GM12878 (cell line): ENCODE results near the gene RBM19. TPM values are rescaled to one million over a fixed set of nuclear protein-coding genes. Genes with fewer than 3 reads are reported as not detected.

Experiments
- ATAC-seq: fragments of 200-7000 bp; cut with Tn5 transposase; 3 replicates; pipeline ENCODE4 v1.9.1; 2020; ENCODE audit warnings: mild to moderate bottlenecking, moderate library complexity
- BruUV-seq: library from RNA; stranded (reverse); fragments of 400-500 nt; replicated peaks from 2 replicates; lab custom pipeline; 2021; lab: Mats Ljungman, UMichigan
- CTCF ChIA-PET: fragments of 300-600 bp; sonication (Branson Sonifier 250); formaldehyde crosslinking; extraction: SDS; loops from one replicate; lab custom pipeline; 2021; ENCODE audit warnings: inconsistent platforms; lab: Yijun Ruan, JAX
- POLR2A ChIA-PET: fragments of 350-600 bp; formaldehyde crosslinking; extraction: SDS; loops from one replicate; lab custom pipeline; 2021; ENCODE audit warnings: inconsistent platforms; lab: Charles Lee
- RAD21 ChIA-PET: fragments of 300-600 bp; sonication (Branson Sonifier 250); formaldehyde crosslinking; loops from one replicate; lab custom pipeline; 2023; ENCODE audit warnings: antibody characterized with exemption; ENCODE audit not compliant: unreplicated experiment; lab: Charles Lee
- SMC1A ChIA-PET: fragments of 300-600 bp; sonication (Branson Sonifier 250); formaldehyde crosslinking; loops from one replicate; lab custom pipeline; 2023; ENCODE audit not compliant: unreplicated experiment, uncharacterized antibody; lab: Charles Lee
- DNase-seq: peaks from one replicate; pipeline ENCODE4 v3.0.0-alpha.2; 2011; ENCODE audit warnings: low read depth, low spot score
- FAIRE-seq: peaks from 3 replicates; lab custom pipeline; 2011; peaks lifted over from hg19 to GRCh38; lab: Jason Lieb, UNC
- H2AFZ ChIP-seq: 2 replicates; pipeline ENCODE4 v1.6.0; 2011; ENCODE audit warnings: low read depth, low read length, control low read depth; ENCODE audit not compliant: control insufficient read depth
- H3K27ac ChIP-seq: 2 replicates; pipeline ENCODE4 v1.5.1; 2011; ENCODE audit warnings: control low read depth; ENCODE audit not compliant: control insufficient read depth, insufficient read depth
- H3K27me3 ChIP-seq, 2 experiments: replicated peaks in 1 of 2; 2 replicates each; pipeline versions ENCODE4 v1.6.0 to v1.6.1; 2011; ENCODE audit warnings: low read length in 1 of 2; ENCODE audit not compliant: control insufficient read depth in 2 of 2, insufficient read depth in 2 of 2
- H3K36me3 ChIP-seq, 2 experiments: 2 replicates each; pipeline ENCODE4 v1.5.1; 2011; ENCODE audit warnings: low read length in 1 of 2; ENCODE audit not compliant: control insufficient read depth in 2 of 2, insufficient read depth in 2 of 2
- H3K4me1 ChIP-seq: 2 replicates; pipeline ENCODE4 v1.6.1; 2011; ENCODE audit warnings: mild to moderate bottlenecking, low read length, moderate library complexity, mixed read lengths; ENCODE audit not compliant: control insufficient read depth, insufficient read depth
- H3K4me2 ChIP-seq: 2 replicates; pipeline ENCODE4 v1.6.0; 2011; ENCODE audit warnings: control low read depth; ENCODE audit not compliant: control insufficient read depth, insufficient read depth
- H3K4me3 ChIP-seq: fragments of 200-600 bp; sonication (generic); 2 replicates; pipeline ENCODE4 v1.5.1; 2016
- H3K79me2 ChIP-seq: 2 replicates; pipeline ENCODE4 v1.6.0; 2011; ENCODE audit warnings: low read length; ENCODE audit not compliant: control insufficient read depth, insufficient read depth
- H3K9ac ChIP-seq: 2 replicates; pipeline ENCODE4 v1.8.0; 2011; ENCODE audit warnings: low read length, control low read depth, mixed read lengths; ENCODE audit not compliant: control insufficient read depth, insufficient read depth
- H3K9me3 ChIP-seq: replicated peaks from 3 replicates; pipeline ENCODE4 v1.5.1; 2011; ENCODE audit warnings: mild to moderate bottlenecking, low read length; ENCODE audit not compliant: control insufficient read depth, insufficient read depth
- H4K20me1 ChIP-seq: 2 replicates; pipeline ENCODE4 v1.6.0; 2011; ENCODE audit not compliant: control insufficient read depth, insufficient read depth
- CREM ChIP-seq: IDR thresholded peaks from 2 replicates; pipeline ENCODE4 v1.6.1; 2014; ENCODE audit warnings: antibody characterized with exemption, low read depth
- DPF2 ChIP-seq: fragments of 450-650 bp; IDR thresholded peaks from 2 replicates; pipeline ENCODE4 v1.6.1; 2017; ENCODE audit warnings: mild to moderate bottlenecking
- KLF5 ChIP-seq: fragments of 450-650 bp; IDR thresholded peaks from 2 replicates; pipeline ENCODE4 v1.6.1; 2014; ENCODE audit warnings: mild to moderate bottlenecking; ENCODE audit not compliant: partially characterized antibody
- NR2C2 ChIP-seq: IDR thresholded peaks from 2 replicates; pipeline ENCODE4 v1.6.1; 2011; ENCODE audit warnings: borderline replicate concordance, low read depth; ENCODE audit not compliant: control insufficient read depth, insufficient read length
- POU2F2 ChIP-seq: IDR thresholded peaks from 3 replicates; pipeline ENCODE4 v1.6.1; 2011; ENCODE audit warnings: low read depth, mild to moderate bottlenecking, low read length, borderline replicate concordance
- RAD51 ChIP-seq: fragments of 450-650 bp; IDR thresholded peaks from 2 replicates; pipeline ENCODE4 v1.6.1; 2016; ENCODE audit warnings: moderate library complexity, mild to moderate bottlenecking, inconsistent platforms
- SMC3 ChIP-seq: IDR thresholded peaks from 2 replicates; pipeline ENCODE4 v1.6.1; 2011; ENCODE audit warnings: low read length, improper control_type of control experiment, borderline replicate concordance
- TAF1 ChIP-seq: IDR thresholded peaks from 2 replicates; pipeline ENCODE4 v1.6.1; 2011; ENCODE audit warnings: mild to moderate bottlenecking, low read depth, low read length, borderline replicate concordance
- WGBS: methylation state at CpG from one replicate; pipeline ENCODE4 v1.1.6; 2016; ENCODE audit warnings: low lambda C conversion rate; ENCODE audit not compliant: insufficient replicate concordance, insufficient coverage; ENCODE audit errors: missing lambda C conversion rate; 5-methylcytosine and 5-hydroxymethylcytosine counted together
- in situ Hi-C: fragments of 300-500 bp; cut with MboI; formaldehyde crosslinking; loops from 9 replicates; pipeline ENCODE4 v1.14.3; 2018; ENCODE audit warnings: mixed read lengths
- intact Hi-C: fragments of 100-400 bp; cut with micrococcal nuclease; formaldehyde crosslinking; loops from one replicate; pipeline ENCODE4 v1.14.2; 2022; ENCODE audit not compliant: unreplicated experiment
- polyA plus RNA-seq, 11 experiments: library from polyadenylated mRNA; depleted of rRNA in 4 of 11; unstranded in 6 of 11; stranded (reverse) in 5 of 11; fragments of >200 nt; fragmentation: Nextera tagmentation in 4 of 11; fragmentation: Illumina TruSeq in 1 of 11; extraction: Ambion mirVana in 4 of 11; extraction: Trizol in 1 of 11; gene quantifications; 1 replicate in 1 of 11; 2 replicates in 10 of 11; pipeline versions ENCODE4 v1.2.1 to v1.2.3, GENCODE V29; 2011 to 2016; ENCODE audit warnings: inconsistent platforms in 2 of 11, missing spikeins in 2 of 11, low read depth in 1 of 11
- total RNA-seq, 4 experiments: library from RNA; depleted of rRNA in 3 of 4; stranded (reverse); fragments of >200 nt in 3 of 4; fragmentation: Illumina TruSeq in 1 of 4; extraction: Trizol in 1 of 4; gene quantifications; 2 replicates each; pipeline versions ENCODE4 v1.2.1 to v1.2.3, GENCODE V29; 2013 to 2021
- TF ChIP-seq, protein P1 (sequence below): IDR thresholded peaks from 2 replicates; pipeline ENCODE4 v1.6.1; 2011; ENCODE audit warnings: borderline replicate concordance, low read depth, mild to moderate bottlenecking, moderate library complexity, low read length; ENCODE audit not compliant: insufficient read depth, poor library complexity, severe bottlenecking
- TF ChIP-seq, protein P2 (sequence below), 3 experiments: IDR thresholded peaks in 2 of 3; conservative IDR thresholded peaks in 1 of 3; 2 replicates each; pipeline ENCODE4 v1.5.1; 2011; ENCODE audit warnings: low read depth in 3 of 3, low read length in 3 of 3, mild to moderate bottlenecking in 3 of 3, control low read depth in 2 of 3, moderate library complexity in 2 of 3, inconsistent platforms in 1 of 3, mixed read lengths in 1 of 3; ENCODE audit not compliant: control insufficient read depth in 2 of 3, insufficient read depth in 1 of 3; ENCODE audit errors: extremely low read depth in 1 of 3
- TF ChIP-seq, protein P3 (sequence below): IDR thresholded peaks from 2 replicates; pipeline ENCODE4 v1.6.1; 2011; ENCODE audit warnings: borderline replicate concordance, low read depth, mild to moderate bottlenecking, moderate library complexity, mixed read lengths, low read length; ENCODE audit not compliant: insufficient read depth; ENCODE audit errors: extremely low read length

RBM19 gene
- total and polyA plus RNA-seq, 10 of the 15 experiments (the other 5 are each of a cell fraction or from before 2014, with no cell fraction given), result 4.2 to 42.9 (median 28.4) TPM

DNA sequence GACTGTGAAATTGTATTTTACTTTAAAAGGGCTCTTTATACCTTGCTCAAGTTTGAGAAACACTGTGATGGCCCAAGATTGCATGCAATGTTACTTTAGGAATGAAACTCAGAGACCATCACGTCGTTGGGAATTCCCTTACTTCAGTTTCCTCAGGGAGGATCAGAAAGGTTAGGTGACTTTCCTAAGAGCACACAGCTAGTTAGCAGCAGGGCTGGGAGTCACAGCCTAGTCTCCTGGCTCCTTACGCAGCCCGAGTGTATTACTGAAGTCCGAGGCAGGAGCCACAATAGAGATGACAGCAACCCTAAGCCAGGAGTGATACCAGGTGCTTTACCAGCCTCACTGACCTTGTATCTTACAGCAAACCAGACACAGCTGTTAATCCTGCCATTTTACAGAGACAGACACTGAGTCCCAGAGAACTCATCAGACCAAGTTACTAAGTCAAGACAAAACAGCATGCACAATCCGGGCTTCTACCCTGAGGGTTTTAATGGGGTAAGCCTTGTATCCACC, 67.0 kb downstream of the RBM19 start:
- peak; percentile 49 for FAIRE-seq
- Histone ChIP-seq H3K4me3 (no peak overlapping the region), H3K27me3 (no peaks in the 10 kb centered on the region), H4K20me1 (no peaks in the 10 kb centered on the region)
- POLR2A ChIA-PET, result no interaction called here
- intact Hi-C loops, result no loop called here
- TF ChIP-seq NR2C2, result no peak
- TF ChIP-seq SMC3, result no peak
- TF ChIP-seq, protein P1, sequence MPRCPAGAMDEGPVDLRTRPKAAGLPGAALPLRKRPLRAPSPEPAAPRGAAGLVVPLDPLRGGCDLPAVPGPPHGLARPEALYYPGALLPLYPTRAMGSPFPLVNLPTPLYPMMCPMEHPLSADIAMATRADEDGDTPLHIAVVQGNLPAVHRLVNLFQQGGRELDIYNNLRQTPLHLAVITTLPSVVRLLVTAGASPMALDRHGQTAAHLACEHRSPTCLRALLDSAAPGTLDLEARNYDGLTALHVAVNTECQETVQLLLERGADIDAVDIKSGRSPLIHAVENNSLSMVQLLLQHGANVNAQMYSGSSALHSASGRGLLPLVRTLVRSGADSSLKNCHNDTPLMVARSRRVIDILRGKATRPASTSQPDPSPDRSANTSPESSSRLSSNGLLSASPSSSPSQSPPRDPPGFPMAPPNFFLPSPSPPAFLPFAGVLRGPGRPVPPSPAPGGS, result no peak
- no peak for TF ChIP-seq POU2F2
- no peak for TF ChIP-seq TAF1
- TF ChIP-seq, all 136 proteins: peak for 0
- ATAC-seq (no peak), DNase-seq (no peak)
- SMC1A ChIA-PET, result no interaction called here
- H3K9me3 ChIP-seq, result no peaks in the 10 kb centered on the region
- H3K79me2 ChIP-seq, result no peaks in the 10 kb centered on the region
- no peak overlapping the region for H2AFZ ChIP-seq
- CTCF ChIA-PET, result interaction anchor here (1.4 kb wide), 1 partner anchor 10 kb away, joined by 4 read pairs; no protein-coding TSS in a partner anchor
- H3K9ac ChIP-seq, result no peak overlapping the region
- no peaks in the 10 kb centered on the region for H3K4me1 ChIP-seq
- WGBS, result 98% methylated on average over 6 of the region's 6 CpGs
- RAD21 ChIA-PET, result interaction anchor here (0.6 kb wide), 1 partner anchor 219 kb away, joined by 3 read pairs; no protein-coding TSS in a partner anchor
- peaks cover 0 to 2% of the 10 kb centered on the region in 2 experiments for H3K36me3 ChIP-seq
- BruUV-seq, result no TSS peak
- no peak overlapping the region for H3K4me2 ChIP-seq
- no peak overlapping the region for H3K27ac ChIP-seq
- in situ Hi-C loops, result no loop called here

DNA sequence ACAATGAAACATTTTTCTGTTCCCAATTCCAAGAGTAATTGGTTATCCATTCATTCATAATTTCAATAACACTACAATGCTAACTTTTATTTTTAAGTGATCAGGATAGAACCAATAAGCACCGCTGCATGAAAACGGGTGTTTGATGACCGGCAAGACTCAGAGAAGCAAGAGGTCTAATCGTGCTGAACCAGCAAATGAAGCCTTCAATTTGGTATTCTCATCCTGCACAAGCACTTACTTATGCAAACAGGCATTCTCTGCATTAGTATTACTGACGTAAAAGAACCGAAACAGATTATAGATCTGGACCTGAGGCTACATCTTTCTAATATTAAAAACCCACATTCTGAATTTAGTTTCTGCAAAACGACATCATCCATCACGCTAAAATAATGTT, 67.7 kb downstream of the RBM19 start:
- Histone ChIP-seq H3K9me3 (no peaks in the 10 kb centered on the region), H3K27ac (no peak overlapping the region), H3K4me2 (no peak overlapping the region), H3K4me3 (no peak overlapping the region), H3K79me2 (no peaks in the 10 kb centered on the region), H3K4me1 (no peaks in the 10 kb centered on the region), H3K9ac (no peak overlapping the region), H4K20me1 (no peaks in the 10 kb centered on the region), H3K36me3 (no peaks in the 10 kb centered on the region; a peak in 4 of 4 replicates), H3K27me3 (no peaks in the 10 kb centered on the region), H2AFZ (no peak overlapping the region)
- in situ Hi-C loops (no loop called here), intact Hi-C loops (no loop called here)
- ChIA-PET CTCF (no interaction called here), RAD21 (interaction anchor here (0.6 kb wide), 1 partner anchor 219 kb away, joined by 3 read pairs; no protein-coding TSS in a partner anchor), POLR2A (no interaction called here), SMC1A (no interaction called here)
- FAIRE-seq, result no peak
- no peak for ATAC-seq
- WGBS, result 97% methylated on average over 8 of the region's 8 CpGs
- no peak for DNase-seq
- no TSS peak for BruUV-seq
- TF ChIP-seq RAD51 (no peak), KLF5 (no peak), DPF2 (no peak), CREM (no peak)
- TF ChIP-seq, protein P2, sequence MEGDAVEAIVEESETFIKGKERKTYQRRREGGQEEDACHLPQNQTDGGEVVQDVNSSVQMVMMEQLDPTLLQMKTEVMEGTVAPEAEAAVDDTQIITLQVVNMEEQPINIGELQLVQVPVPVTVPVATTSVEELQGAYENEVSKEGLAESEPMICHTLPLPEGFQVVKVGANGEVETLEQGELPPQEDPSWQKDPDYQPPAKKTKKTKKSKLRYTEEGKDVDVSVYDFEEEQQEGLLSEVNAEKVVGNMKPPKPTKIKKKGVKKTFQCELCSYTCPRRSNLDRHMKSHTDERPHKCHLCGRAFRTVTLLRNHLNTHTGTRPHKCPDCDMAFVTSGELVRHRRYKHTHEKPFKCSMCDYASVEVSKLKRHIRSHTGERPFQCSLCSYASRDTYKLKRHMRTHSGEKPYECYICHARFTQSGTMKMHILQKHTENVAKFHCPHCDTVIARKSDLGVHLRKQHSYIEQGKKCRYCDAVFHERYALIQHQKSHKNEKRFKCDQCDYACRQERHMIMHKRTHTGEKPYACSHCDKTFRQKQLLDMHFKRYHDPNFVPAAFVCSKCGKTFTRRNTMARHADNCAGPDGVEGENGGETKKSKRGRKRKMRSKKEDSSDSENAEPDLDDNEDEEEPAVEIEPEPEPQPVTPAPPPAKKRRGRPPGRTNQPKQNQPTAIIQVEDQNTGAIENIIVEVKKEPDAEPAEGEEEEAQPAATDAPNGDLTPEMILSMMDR (IDR thresholded peaks at IDR 0.05 in 2 of 3, conservative IDR thresholded peaks at IDR 0.05 in 1 of 3; ENCODE audit: control insufficient read depth in 2 of 3, extremely low read depth in 1 of 3, insufficient read depth in 1 of 3, low read depth in 3 of 3, low read length in 3 of 3), result no peak
- TF ChIP-seq, protein P3, sequence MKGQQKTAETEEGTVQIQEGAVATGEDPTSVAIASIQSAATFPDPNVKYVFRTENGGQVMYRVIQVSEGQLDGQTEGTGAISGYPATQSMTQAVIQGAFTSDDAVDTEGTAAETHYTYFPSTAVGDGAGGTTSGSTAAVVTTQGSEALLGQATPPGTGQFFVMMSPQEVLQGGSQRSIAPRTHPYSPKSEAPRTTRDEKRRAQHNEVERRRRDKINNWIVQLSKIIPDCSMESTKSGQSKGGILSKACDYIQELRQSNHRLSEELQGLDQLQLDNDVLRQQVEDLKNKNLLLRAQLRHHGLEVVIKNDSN, result no peak
